Limb (tissue), 2 donors: ENCODE measurements around the gene SPDYC.

Experiments
- DNase-seq, 2 donors: peaks; one replicate each; pipeline ENCODE4 v3.0.0-alpha.2; 2016; ENCODE audit errors: extremely low spot score in 2 of 2

Gene SPDYC

DNA sequence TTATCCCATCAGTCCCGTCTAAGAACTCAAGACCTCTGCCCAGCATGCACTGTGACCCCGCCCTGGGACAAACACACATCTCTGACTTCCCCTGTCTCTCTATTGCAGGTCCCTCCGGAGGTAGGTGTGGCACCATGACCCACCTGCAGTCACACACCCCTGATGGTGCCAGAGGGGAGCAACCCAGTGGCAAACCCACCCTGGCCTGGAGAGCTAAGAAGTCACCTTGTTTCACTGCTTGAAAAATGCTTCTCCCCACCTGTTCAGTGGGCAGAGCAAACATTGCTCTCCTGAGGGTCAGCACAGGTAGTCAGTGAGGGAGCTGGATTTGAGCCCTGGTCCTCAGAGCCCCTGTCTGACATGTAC is 35.6 kb downstream of the SPDYC start:
- no peak for DNase-seq

DNA sequence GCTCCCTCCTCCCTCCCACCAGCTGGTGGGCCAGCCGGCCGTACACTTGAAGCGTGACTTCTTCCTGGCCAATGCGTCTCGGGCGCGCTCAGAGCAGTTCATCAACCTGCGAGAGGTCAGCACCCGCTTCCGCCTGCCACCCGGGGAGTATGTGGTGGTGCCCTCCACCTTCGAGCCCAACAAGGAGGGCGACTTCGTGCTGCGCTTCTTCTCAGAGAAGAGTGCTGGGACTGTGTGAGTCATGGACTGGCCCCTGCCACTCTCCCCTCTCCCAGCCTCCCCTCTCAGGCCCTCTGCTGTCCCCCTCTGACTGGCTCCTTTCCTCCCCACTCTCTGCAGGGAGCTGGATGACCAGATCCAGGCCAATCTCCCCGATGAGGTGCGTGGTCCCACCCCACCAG is 36.4 kb downstream of the SPDYC start:
- no peak for DNase-seq

DNA sequence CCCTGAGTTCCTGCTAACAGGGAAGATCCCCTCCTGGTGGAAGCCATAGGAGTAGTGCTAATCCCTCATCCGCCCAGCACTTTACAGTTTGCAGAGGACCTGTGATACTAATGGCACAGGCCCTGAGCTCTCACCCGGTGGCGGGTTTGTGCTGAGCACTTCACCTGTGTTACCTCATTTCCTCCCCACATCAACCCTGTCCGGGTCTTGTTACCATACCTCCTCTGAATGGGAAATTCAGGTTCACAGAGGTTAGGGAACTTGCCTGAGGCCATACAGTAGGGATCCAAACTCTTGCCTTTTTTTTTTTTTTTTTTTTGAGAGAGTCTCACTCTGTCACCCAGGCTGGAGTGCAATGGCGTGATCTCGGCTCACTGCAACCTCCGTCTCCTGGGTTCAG is 36.9 kb downstream of the SPDYC start:
- DNase-seq = no peak

DNA sequence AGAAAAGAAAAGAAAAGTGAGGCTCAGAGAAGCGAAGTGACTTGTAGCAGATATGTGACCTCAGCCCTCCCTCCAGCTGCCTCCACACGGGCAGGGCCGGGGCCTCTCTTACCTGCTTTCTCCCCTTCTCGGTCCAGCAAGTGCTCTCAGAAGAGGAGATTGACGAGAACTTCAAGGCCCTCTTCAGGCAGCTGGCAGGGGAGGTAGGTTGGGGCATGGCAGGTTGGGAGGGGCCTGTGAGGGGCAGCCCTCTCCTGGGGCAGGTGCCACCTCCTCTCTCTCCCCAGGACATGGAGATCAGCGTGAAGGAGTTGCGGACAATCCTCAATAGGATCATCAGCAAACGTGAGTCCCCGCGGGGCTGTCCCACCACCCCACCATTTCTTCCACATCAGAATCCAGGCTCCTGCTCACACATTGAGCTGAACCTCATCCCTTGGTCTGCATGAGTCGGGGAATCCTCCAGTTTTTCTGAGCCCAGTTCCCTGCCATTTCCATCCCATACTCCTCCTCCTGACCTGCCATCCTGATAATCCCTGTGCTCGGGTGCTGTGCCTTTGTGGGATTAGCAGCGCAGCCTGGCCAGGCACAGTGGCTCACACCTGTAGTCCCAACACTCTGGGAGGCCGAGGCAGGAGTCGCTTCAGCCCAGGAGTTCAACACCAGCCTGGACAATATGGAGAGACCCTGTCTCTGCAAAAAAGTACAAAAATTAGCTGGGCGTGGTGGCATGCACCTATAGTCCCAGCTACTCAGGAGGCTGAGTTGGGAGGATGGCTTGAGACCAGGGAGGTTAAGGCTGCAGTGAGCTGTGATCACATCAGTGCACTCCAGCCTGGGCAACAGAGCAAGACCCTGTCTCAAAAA is 38.1 kb downstream of the SPDYC start:
- no peak for DNase-seq

DNA sequence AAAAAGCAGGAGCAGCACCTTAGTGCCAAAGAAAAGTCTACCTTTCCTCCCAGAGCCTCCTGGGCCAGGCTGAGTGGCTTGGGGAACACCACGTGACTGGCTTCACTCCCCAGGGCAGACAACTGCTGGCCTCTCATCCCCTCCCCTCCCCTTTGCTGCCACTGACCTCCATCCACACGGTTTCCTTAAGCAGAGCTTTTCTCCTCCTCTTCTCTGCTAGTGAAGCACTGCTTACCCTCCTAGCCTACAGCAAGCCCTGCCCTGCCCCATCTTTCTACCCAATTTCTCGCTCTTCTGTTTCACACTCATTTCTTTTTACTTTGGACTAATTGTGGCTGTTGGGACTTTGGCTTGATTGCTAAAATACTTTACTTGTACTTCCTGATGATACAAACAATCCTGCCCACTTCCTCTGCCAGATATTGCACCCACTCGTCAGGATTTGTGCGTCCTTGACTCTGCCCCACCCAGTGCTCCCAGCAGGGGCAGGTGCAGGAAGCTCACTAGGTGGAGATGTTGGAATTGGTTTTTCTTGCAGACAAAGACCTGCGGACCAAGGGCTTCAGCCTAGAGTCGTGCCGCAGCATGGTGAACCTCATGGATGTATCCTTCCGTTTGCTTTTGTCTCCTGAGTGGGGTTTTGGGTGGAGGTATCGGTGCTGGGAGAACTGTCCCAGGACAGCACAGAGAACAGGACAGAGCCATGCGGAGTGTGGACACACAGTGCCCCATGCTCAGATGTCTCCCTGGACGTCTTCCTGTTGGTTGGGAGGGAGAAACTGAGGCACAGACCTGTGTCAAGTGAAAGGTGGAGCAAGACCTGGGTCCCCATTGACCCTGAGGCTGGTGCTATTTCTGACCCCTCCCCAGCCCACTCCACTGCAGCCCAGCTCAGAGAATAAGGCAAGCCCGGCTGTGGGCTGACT is 39.0 kb downstream of the SPDYC start:
- no peak for DNase-seq

DNA sequence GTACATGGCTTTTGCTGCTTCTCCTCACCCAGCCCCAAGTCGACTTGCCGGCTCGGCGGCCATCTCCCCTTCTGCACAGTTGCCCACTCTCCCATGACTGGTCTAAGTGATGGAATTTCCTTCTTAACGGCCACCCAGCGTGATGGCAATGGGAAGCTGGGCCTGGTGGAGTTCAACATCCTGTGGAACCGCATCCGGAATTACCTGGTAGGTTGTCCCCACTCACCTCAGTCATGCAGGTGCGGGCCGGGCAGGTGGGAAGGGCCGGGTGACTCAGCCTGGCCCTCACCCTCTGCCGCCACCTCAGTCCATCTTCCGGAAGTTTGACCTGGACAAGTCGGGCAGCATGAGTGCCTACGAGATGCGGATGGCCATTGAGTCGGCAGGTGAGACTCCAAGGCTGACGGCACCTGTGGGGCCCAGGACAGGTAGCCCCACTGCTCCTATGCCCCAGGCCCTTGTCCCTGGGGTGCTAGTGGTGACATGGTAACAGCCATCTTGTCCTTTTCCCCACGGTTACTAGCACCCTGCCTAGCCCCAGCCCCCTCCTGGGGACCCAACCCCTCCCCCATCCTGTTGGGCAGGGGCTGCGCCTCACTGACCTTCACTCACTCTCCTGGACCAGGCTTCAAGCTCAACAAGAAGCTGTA is 39.8 kb downstream of the SPDYC start:
- no peak for DNase-seq

DNA sequence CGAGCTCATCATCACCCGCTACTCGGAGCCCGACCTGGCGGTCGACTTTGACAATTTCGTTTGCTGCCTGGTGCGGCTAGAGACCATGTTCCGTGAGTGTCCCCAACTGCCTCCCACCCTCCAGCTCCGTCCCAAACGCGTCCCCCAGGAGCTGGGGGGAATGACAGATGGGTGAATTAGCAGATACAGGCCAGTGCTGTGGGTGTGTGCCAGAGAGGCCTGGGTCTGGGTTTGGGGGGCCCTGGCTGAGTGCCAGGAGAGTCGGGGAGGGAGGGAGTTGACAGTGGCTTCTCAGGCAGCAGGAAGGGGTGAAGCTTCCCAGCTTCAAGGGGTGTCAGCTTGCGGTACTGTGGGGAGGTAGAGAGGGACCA is 40.3 kb downstream of the SPDYC start:
- no peak for DNase-seq

DNA sequence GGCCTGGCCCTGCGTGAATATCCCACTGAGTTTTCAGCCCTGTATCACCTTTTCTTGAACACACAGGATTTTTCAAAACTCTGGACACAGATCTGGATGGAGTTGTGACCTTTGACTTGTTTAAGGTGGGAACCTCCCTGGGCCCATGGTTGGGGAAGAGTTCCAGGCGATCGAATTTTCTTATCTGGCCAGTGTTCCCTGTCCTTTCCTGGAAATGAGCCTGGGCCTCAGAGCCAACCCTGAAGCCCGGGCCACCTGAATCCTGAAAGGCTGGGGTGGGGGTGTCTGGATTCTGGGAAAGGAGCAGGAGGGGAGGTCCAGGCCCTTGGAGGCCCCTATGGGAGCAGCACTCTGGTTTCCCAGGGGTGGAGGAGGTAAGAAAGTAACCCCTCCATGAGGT is 40.7 kb downstream of the SPDYC start:
- no peak for DNase-seq

DNA sequence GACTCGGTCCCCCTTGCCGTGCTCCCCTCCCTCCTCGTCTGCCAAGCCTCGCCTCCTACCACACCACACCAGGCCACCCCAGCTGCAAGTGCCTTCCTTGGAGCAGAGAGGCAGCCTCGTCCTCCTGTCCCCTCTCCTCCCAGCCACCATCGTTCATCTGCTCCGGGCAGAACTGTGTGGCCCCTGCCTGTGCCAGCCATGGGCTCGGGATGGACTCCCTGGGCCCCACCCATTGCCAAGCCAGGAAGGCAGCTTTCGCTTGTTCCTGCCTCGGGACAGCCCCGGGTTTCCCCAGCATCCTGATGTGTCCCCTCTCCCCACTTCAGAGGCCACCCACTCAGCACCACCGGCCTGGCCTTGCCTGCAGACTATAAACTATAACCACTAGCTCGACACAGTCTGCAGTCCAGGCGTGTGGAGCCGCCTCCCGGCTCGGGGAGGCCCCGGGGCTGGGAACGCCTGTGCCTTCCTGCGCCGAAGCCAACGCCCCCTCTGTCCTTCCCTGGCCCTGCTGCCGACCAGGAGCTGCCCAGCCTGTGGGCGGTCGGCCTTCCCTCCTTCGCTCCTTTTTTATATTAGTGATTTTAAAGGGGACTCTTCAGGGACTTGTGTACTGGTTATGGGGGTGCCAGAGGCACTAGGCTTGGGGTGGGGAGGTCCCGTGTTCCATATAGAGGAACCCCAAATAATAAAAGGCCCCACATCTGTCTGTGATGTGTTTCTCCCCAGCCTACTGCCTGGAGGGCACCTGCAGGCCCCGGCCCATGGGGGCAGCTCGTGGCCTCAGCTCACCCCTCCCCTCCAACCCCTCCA is 41.5 kb downstream of the SPDYC start:
- DNase-seq = no peak

DNA sequence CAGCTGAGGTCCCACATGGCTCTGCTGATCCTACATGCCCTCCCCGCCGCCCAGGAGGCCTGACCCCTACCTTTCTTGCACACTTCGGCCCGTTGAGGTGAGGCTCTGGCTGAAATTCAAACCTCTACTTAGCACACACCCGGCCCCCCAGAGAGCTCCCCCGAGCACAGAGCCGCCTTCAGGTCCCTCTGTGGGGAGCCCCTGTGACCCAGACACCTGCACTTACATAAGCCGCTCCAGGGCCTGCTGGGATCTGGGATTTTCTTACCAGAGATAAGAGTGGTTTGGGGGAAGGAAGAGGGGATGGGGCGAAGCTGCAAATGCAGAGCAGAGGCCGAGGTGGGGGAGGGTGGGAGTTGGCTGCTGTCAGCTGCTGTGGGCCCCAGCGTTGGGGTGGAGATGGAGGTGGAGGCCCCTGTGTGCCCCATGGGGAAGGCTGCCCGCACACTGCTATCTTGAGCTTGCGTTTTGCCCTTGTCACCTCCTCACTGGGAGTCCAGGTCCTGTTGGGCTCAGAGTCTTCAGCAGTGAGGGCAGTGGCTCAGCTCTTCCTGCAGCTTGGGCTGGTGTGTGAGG is 42.3 kb downstream of the SPDYC start:
- no peak for DNase-seq

DNA sequence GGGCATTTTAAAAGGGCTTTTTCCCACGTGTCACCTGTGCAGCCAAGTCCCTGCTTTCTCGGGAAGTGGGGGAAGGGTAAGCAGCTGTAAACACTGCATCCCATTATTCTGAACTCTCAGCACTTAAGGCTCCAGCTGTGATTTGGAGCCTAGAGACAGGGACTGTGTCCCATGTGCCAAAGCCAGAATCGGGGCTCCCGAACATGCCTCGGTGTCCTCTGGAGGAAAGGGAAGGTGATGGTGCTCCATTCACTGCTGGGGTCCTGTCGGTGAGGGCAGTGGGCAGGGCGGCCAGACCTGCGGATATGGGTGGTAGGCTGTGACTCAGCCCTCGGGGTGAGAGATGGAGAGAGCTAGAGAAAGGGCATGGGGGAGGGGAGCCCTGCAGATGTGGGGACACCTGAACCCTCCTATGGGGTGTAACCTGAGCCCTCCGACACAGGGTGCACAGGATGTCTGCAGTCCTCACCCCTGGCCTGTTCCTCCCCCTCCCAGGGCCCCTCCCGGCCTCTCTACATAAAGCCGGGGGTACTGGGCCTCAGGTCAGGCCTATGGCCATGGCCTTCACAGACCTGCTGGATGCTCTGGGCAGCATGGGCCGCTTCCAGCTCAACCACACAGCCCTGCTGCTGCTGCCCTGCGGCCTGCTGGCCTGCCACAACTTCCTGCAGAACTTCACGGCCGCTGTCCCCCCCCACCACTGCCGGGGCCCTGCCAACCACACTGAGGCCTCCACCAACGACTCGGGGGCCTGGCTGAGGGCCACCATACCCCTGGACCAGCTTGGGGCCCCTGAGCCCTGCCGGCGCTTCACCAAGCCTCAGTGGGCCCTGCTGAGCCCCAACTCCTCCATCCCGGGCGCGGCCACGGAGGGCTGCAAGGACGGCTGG is 43.5 kb downstream of the SPDYC start:
- no peak for DNase-seq

DNA sequence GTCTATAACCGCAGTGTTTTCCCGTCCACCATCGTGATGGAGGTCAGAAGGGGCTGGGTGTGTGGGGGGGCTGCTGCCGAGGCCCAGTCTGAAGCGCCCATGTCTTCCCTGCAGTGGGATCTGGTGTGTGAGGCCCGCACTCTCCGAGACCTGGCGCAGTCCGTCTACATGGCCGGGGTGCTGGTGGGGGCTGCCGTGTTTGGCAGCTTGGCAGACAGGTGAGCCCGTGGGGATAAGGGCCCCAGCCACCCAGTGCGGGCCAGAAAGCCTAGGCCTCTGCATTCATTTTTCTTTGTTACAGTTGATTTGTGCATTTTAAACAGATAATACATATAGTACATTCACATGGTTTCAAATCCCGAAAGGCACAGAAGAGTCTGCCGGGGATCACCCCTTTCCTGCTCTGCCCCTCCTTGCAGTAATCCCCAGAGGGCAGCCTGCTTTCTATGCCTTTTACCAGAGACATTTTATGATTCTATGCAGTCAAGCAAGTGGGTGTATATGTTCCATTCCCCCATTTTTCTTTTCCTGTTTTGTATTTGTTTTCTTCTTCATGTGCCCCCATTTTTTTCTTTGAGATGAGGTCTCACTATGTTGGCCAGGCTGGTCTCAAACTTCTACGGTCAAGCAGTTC is 44.3 kb downstream of the SPDYC start:
- DNase-seq = no peak

DNA sequence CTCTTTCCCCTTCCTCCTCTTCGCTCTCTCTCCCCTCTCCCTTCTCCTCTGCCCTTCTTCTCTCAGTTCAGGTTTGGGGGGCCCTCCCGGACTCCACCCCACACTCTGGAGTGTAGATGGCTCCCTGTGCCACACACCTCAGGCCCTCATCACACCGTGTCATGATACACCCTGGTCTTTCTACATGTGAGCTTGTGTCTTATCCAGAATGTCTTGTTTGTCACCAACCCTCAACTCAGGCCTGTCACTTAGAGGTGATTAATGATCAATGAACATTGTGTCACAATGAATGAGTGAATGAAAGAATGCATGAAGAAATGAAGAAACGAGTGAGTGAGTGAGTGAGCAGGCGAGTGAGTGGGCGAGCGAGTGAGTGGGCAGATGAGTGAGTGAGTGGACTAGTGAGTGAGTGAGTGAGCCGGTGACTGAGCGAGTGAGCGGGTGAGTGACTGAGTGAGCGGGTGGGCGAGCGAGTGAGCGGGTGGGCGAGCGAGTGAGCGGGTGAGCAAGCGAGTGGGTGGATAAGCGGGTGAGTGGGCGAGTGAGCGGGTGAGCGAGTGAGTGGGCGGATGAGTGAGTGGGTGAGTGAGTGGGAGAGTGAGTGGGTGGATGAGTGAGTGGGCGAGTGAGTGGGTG is 45.5 kb downstream of the SPDYC start:
- no peak for DNase-seq

DNA sequence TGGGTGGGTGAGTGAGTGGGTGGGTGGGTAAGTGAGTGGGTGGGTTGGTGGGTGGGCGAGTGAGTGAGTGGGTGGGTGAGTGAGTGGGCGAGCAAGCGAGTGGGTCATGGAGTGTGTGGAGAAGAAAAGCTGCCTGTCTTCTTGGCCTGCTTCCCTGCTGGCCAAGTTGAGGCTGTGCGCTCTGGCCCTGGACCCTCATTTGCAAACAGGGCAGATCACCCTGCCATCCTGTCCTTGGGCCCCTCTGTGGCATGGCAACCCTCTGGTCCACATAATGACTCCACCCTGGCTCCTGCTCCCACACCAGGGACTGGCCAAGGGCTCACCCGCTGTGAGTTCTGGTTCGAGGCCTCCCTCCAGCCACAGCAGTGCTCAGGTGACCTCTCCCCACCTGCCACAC is 46.8 kb downstream of the SPDYC start:
- DNase-seq = no peak

DNA sequence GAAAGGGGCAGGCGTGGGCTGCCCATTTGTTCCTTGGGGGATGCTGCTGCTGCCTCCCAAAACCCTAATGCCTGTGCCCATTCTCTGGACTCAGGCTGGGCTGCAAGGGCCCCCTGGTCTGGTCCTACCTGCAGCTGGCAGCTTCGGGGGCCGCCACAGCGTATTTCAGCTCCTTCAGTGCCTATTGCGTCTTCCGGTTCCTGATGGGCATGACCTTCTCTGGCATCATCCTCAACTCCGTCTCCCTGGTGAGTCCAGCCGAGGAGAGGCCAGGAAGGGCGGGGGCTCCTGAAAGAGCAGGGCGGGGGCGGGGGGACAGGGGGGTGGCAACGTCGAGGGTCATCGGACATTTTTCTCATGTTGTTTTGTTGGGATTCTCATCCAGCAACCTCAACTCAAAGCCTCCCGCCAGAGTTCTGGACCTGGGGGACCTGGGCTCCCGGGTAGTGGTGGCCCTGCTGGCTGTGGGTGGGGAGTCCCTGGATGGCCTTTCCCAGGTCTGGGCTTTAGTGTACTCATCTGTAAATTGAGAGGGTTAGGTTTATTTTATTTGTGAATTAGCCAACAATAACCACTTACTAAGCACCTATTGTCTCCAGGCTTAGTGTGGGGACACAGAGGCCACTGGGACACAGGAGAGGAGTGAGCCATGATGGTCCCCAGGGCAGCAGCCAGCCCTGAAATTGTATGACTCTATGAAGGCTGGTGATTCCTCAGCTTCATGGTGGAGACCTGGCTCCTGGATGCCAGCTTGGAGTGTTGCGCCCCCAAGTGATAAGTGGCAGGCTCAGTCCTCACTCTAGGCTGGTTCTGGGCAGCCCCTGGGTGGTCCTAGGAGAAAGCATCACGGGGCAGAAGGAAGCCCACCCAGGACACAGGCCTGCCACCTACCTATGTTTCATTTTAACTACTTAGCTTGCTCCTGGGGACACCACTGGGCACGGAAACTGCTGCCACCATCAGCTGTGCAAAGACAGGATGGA is 47.7 kb downstream of the SPDYC start:
- DNase-seq = no peak

DNA sequence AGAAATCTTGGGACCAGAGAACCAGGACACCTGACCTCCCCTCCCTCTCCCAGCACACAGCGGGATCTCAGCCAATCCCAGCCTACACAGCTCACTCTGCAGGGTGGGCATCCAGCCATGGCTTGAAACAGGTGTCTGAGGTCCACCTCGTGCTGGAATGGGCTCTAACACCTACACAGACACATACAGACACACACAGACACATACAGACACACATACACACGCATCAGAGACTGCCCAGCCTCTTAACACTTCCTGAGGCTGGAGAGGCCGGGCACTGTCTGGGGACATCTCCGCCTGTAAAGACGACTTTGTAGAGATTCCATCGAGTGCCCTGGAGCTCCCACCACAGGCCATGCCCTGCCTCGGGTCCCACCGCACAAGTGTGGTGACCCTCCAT is 48.4 kb downstream of the SPDYC start:
- no peak for DNase-seq

DNA sequence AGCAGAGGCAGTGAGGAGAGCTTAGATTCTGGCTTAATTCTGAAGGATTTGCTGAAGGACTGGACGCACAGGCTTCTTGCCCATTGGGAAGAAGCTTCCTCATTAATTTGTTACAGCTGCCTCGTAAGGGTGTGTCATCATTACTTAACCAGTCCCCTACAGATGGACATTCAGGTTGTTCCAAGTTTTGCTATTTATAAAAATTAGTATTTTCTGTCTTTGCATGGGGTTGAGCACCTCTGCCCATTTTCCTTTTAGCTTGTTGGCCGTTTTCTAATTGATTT is 49.8 kb downstream of the SPDYC start:
- no peak for DNase-seq

DNA sequence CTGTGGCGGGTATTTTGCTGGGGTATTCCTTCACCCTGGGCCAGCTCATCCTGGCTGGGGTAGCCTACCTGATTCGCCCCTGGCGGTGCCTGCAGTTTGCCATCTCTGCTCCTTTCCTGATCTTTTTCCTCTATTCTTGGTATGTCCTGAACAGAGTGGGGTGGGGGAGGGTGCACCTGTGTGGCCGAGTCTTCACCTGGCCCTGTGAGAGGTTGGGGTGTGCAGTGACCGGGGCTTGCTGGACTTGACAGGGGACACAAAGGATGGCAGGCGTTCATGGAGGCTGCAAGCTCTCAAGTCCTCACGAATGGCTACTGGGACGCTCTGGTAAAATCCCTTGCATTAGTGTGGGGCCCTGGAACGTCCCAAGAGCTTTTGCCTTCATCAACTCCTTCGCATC is 51.0 kb downstream of the SPDYC start:
- no peak for DNase-seq
